T-cell (primary cell): ENCODE measurements around the gene GNB2. TPM values are rescaled to one million over a fixed set of nuclear protein-coding genes. Genes with fewer than 3 reads are reported as not detected.

ENCODE experiments used
- ATAC-seq, 4 experiments: fragments of 200-7000 bp in 3 of 4; fragments of 150-1000 bp in 1 of 4; cut with Tn5 transposase; replicated peaks in 1 of 4; 1 replicate in 3 of 4; 2 replicates in 1 of 4; pipeline ENCODE4 v1.10.0; 2021; ENCODE audit warnings: moderate library complexity in 3 of 4, mild to moderate bottlenecking in 2 of 4, moderate number of reproducible peaks in 1 of 4
- CTCF ChIA-PET, 2 donors: fragments of 300-600 bp; sonication (Branson Sonifier 250); formaldehyde crosslinking; loops; one replicate each; lab custom pipeline; 2022; ENCODE audit warnings: antibody characterized with exemption in 2 of 2; lab: Charles Lee
- POLR2A ChIA-PET, 2 donors: fragments of 300-600 bp; sonication (Branson Sonifier 250); formaldehyde crosslinking; loops; one replicate each; lab custom pipeline; 2022; ENCODE audit warnings: antibody characterized with exemption in 2 of 2; lab: Charles Lee
- DNase-seq, 35 experiments: peaks; one replicate each; pipeline versions ENCODE4 v3.0.0 to v3.0.0-alpha.2; 2013 to 2023
- H3K27ac ChIP-seq: one replicate; pipeline ENCODE4 v1.5.1; 2013; ENCODE audit warnings: low read length
- H3K27me3 ChIP-seq, 2 experiments: replicated peaks in 1 of 2; 1 replicate in 1 of 2; 2 replicates in 1 of 2; pipeline versions ENCODE4 v1.6.1 to v1.7.0; 2013; ENCODE audit warnings: low read length in 1 of 2, mixed read lengths in 1 of 2; ENCODE audit not compliant: control insufficient read depth in 2 of 2, insufficient read depth in 2 of 2; ENCODE audit errors: extremely low read depth in 1 of 2
- H3K36me3 ChIP-seq, 2 donors: 1 replicate in 1 of 2; 2 replicates in 1 of 2; pipeline versions ENCODE4 v1.6.1 to v1.7.0; 2013; ENCODE audit warnings: low read length in 1 of 2; ENCODE audit not compliant: control insufficient read depth in 2 of 2, insufficient read depth in 1 of 2; ENCODE audit errors: extremely low read depth in 1 of 2
- H3K4me1 ChIP-seq, 2 experiments: 1 replicate in 1 of 2; 2 replicates in 1 of 2; pipeline versions ENCODE4 v1.6.1 to v1.7.0; 2013; ENCODE audit warnings: low read length in 2 of 2, mixed read lengths in 1 of 2; ENCODE audit not compliant: insufficient read depth in 2 of 2, control insufficient read depth in 1 of 2; ENCODE audit errors: extremely low read depth in 1 of 2
- H3K4me3 ChIP-seq, 2 donors: 1 replicate in 1 of 2; 2 replicates in 1 of 2; pipeline versions ENCODE4 v1.5.1 to v1.7.0; 2013; ENCODE audit warnings: mild to moderate bottlenecking in 2 of 2, low read length in 1 of 2, moderate library complexity in 1 of 2; ENCODE audit not compliant: control insufficient read depth in 1 of 2; ENCODE audit errors: extremely low read depth in 1 of 2
- H3K9me3 ChIP-seq: 2 replicates; pipeline ENCODE4 v1.7.0; 2013
- H3K27ac Mint-ChIP-seq, 2 donors: one replicate each; pipeline ENCODE4 v1.8.0; 2020 to 2021; ENCODE audit warnings: mild to moderate bottlenecking in 2 of 2, mixed read lengths in 2 of 2
- H3K27me3 Mint-ChIP-seq, 2 donors: one replicate each; pipeline ENCODE4 v1.8.0; 2021 to 2022; ENCODE audit warnings: mixed read lengths in 2 of 2
- H3K36me3 Mint-ChIP-seq: one replicate; pipeline ENCODE4 v1.8.0; 2021; ENCODE audit warnings: mixed read lengths
- H3K4me1 Mint-ChIP-seq, 3 donors: one replicate each; pipeline ENCODE4 v1.8.0; 2020 to 2022; ENCODE audit warnings: mixed read lengths in 3 of 3, mild to moderate bottlenecking in 1 of 3
- H3K4me3 Mint-ChIP-seq, 3 donors: one replicate each; pipeline ENCODE4 v1.8.0; 2020 to 2022; ENCODE audit warnings: mild to moderate bottlenecking in 3 of 3, mixed read lengths in 3 of 3, moderate library complexity in 3 of 3
- H3K9me3 Mint-ChIP-seq, 3 donors: one replicate each; pipeline ENCODE4 v1.8.0; 2020 to 2022; ENCODE audit warnings: mixed read lengths in 3 of 3
- WGBS: methylation state at CpG from one replicate; pipeline ENCODE4 v1.1.5; 2013; ENCODE audit warnings: missing lambda C conversion rate; ENCODE audit not compliant: insufficient coverage; 5-methylcytosine and 5-hydroxymethylcytosine counted together
- total RNA-seq, 35 experiments: library from RNA in 6 of 35; stranded (reverse) in 6 of 35; fragments of 120-200 nt in 1 of 35; gene quantifications; one replicate each; pipeline versions ENCODE4 v1.2.1 to v1.2.4 and lab custom pipeline; 2013 to 2026

Gene GNB2
- total RNA-seq, 5 donors from 2014 or later (not counting 1 experiment from before 2014, with no cell fraction given): 101 to 175 (median 153) TPM

DNA sequence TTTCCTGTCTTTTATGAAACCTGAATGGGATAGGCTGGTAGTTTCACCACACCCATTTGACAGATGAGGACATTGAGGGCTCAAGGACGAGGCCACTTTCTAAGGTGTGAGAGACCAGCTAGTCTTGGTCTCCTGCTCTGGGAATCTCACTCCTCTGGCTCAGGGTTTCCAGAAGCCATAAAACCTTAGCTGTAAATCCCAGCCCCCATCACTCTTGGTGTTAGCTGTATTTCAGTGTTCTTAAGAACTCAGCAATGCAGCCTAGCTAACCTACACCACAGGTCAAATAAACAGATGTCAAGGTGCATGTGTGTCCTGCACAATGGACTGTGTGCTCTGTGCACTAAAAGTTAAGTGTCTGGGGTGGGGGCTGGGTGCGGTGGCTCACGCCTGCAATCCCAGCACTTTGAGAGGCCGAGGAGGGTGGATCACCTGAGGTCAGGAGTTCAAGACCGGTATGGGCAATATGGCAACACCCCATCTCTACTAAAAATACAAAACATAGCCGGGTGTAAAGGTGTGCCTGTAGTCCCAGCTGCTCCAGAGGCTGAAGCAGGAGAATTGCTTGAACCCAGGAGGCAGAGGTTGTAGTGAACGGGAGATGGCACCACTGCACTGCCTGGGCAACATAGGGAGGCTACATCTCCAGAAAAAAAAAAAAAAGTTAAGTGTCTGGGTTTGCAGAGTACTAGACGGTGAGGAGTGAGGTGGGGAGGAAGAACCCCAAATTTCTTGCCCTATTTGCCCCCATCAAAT is 46.2 kb downstream of the GNB2 start:
- H3K27me3 ChIP-seq: peaks cover 2 to 68% of the 10 kb centered on the region in 2 experiments
- no peaks in the 10 kb centered on the region for H3K9me3 ChIP-seq
- no peak overlapping the region for H3K4me3 ChIP-seq
- H3K4me3 Mint-ChIP-seq: no peak overlapping the region
- H3K4me1 ChIP-seq: peaks cover 0 to 4% of the 10 kb centered on the region in 2 experiments
- H3K36me3 Mint-ChIP-seq: peaks cover 4% of the 10 kb centered on the region
- peaks cover 41 to 43% of the 10 kb centered on the region in 2 donors for H3K27me3 Mint-ChIP-seq
- no peak for ATAC-seq
- CTCF ChIA-PET: interaction anchor here in 1 of 2 donors (0.7 kb wide), 1 partner anchor 381 kb away, joined by 3 read pairs; no protein-coding TSS in a partner anchor
- H3K36me3 ChIP-seq: no peaks in the 10 kb centered on the region
- POLR2A ChIA-PET: no interaction called here
- WGBS: no CpG with 5 or more reads among the region's 8 CpGs
- peaks cover 0 to 2% (median 2%) of the 10 kb centered on the region in 3 donors for H3K4me1 Mint-ChIP-seq
- DNase-seq: no peak
- H3K27ac ChIP-seq: no peak overlapping the region
- H3K27ac Mint-ChIP-seq: no peak overlapping the region
- H3K9me3 Mint-ChIP-seq: peaks cover 0 to 11% (median 8%) of the 10 kb centered on the region in 3 donors

DNA sequence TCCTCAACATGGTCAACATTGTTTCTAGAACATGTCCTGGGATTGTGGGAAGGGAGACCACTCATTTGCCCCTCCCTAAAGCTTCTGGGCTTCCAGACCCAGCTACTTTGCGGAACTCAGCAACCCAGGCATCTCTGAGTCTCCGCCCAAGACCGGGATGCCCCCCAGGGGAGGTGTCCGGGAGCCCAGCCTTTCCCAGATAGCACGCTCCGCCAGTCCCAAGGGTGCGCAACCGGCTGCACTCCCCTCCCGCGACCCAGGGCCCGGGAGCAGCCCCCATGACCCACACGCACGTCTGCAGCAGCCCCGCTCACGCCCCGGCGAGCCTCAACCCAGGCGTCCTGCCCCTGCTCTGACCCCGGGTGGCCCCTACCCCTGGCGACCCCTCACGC is 46.7 kb downstream of the GNB2 start, which contains the start of gene EPO:
TSS of gene EPO (plus strand) at position 190 of the 392 bp plus-strand sequence. CDS start 513 bp downstream, outside the sequence.
- Mint-ChIP-seq H3K4me3 (no peak within 1 kb of the TSS), H3K36me3 (peaks cover 4% of the 10 kb centered on the region), H3K27me3 (peaks cover 39 to 45% of the 10 kb centered on the region in 2 donors), H3K4me1 (peaks cover 5 to 6% (median 6%) of the 10 kb centered on the region in 3 donors), H3K9me3 (peaks cover 0 to 11% (median 8%) of the 10 kb centered on the region in 3 donors), H3K27ac (no peak within 1 kb of the TSS)
- Histone ChIP-seq H3K36me3 (no peaks in the 10 kb centered on the region), H3K27ac (no peak within 1 kb of the TSS), H3K4me1 (peaks cover 0 to 7% of the 10 kb centered on the region in 2 experiments), H3K9me3 (no peaks in the 10 kb centered on the region), H3K27me3 (peaks cover 2 to 68% of the 10 kb centered on the region in 2 experiments), H3K4me3 (no peak within 1 kb of the TSS)
- CTCF ChIA-PET: interaction anchor here in 1 of 2 donors (0.7 kb wide), 1 partner anchor 381 kb away, joined by 3 read pairs; no protein-coding TSS in a partner anchor
- ATAC-seq: no peak
- POLR2A ChIA-PET: no interaction called here
- no peak for DNase-seq
- 8% methylated on average over 21 of the region's 21 CpGs for WGBS

DNA sequence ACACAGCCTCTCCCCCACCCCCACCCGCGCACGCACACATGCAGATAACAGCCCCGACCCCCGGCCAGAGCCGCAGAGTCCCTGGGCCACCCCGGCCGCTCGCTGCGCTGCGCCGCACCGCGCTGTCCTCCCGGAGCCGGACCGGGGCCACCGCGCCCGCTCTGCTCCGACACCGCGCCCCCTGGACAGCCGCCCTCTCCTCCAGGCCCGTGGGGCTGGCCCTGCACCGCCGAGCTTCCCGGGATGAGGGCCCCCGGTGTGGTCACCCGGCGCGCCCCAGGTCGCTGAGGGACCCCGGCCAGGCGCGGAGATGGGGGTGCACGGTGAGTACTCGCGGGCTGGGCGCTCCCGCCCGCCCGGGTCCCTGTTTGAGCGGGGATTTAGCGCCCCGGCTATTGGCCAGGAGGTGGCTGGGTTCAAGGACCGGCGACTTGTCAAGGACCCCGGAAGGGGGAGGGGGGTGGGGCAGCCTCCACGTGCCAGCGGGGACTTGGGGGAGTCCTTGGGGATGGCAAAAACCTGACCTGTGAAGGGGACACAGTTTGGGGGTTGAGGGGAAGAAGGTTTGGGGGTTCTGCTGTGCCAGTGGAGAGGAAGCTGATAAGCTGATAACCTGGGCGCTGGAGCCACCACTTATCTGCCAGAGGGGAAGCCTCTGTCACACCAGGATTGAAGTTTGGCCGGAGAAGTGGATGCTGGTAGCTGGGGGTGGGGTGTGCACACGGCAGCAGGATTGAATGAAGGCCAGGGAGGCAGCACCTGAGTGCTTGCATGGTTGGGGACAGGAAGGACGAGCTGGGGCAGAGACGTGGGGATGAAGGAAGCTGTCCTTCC is 47.3 kb downstream of the GNB2 start:
- H3K4me1 Mint-ChIP-seq: peaks cover 6 to 7% (median 6%) of the 10 kb centered on the region in 3 donors
- H3K9me3 Mint-ChIP-seq: peaks cover 0 to 11% (median 8%) of the 10 kb centered on the region in 3 donors
- peaks cover 36 to 47% of the 10 kb centered on the region in 2 donors for H3K27me3 Mint-ChIP-seq
- 6% methylated on average over 46 of the region's 56 CpGs for WGBS
- Histone ChIP-seq H3K4me3 (no peak overlapping the region), H3K4me1 (peaks cover 0 to 7% of the 10 kb centered on the region in 2 experiments), H3K9me3 (no peaks in the 10 kb centered on the region), H3K27me3 (peaks cover 2 to 71% of the 10 kb centered on the region in 2 experiments), H3K36me3 (no peaks in the 10 kb centered on the region), H3K27ac (no peak overlapping the region)
- ChIA-PET POLR2A (interaction anchor here in 1 of 2 donors (0.7 kb wide), 1 partner anchor 355 kb away, joined by 10 read pairs; no protein-coding TSS in a partner anchor), CTCF (no interaction called here)
- peaks cover 4% of the 10 kb centered on the region for H3K36me3 Mint-ChIP-seq
- H3K27ac Mint-ChIP-seq: no peak overlapping the region
- no peak overlapping the region for H3K4me3 Mint-ChIP-seq
- ATAC-seq (no peak), DNase-seq (no peak)

DNA sequence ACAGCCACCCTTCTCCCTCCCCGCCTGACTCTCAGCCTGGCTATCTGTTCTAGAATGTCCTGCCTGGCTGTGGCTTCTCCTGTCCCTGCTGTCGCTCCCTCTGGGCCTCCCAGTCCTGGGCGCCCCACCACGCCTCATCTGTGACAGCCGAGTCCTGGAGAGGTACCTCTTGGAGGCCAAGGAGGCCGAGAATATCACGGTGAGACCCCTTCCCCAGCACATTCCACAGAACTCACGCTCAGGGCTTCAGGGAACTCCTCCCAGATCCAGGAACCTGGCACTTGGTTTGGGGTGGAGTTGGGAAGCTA is 47.9 kb downstream of the GNB2 start:
- no peak for DNase-seq
- H3K4me3 Mint-ChIP-seq: no peak overlapping the region
- peaks cover 0 to 73% of the 10 kb centered on the region in 2 experiments for H3K27me3 ChIP-seq
- peaks cover 36 to 47% of the 10 kb centered on the region in 2 donors for H3K27me3 Mint-ChIP-seq
- 71% methylated on average over 3 of the region's 8 CpGs for WGBS
- ATAC-seq: no peak
- no peak overlapping the region for H3K27ac ChIP-seq
- H3K9me3 Mint-ChIP-seq: peaks cover 0 to 11% (median 8%) of the 10 kb centered on the region in 3 donors
- no peak overlapping the region for H3K4me3 ChIP-seq
- POLR2A ChIA-PET: interaction anchor here in 1 of 2 donors (0.7 kb wide), 1 partner anchor 356 kb away, joined by 10 read pairs; no protein-coding TSS in a partner anchor
- H3K36me3 ChIP-seq: no peaks in the 10 kb centered on the region
- CTCF ChIA-PET: no interaction called here
- peaks cover 0 to 7% of the 10 kb centered on the region in 2 experiments for H3K4me1 ChIP-seq
- peaks cover 4% of the 10 kb centered on the region for H3K36me3 Mint-ChIP-seq
- no peak overlapping the region for H3K27ac Mint-ChIP-seq
- peaks cover 6 to 7% (median 6%) of the 10 kb centered on the region in 3 donors for H3K4me1 Mint-ChIP-seq
- no peaks in the 10 kb centered on the region for H3K9me3 ChIP-seq

DNA sequence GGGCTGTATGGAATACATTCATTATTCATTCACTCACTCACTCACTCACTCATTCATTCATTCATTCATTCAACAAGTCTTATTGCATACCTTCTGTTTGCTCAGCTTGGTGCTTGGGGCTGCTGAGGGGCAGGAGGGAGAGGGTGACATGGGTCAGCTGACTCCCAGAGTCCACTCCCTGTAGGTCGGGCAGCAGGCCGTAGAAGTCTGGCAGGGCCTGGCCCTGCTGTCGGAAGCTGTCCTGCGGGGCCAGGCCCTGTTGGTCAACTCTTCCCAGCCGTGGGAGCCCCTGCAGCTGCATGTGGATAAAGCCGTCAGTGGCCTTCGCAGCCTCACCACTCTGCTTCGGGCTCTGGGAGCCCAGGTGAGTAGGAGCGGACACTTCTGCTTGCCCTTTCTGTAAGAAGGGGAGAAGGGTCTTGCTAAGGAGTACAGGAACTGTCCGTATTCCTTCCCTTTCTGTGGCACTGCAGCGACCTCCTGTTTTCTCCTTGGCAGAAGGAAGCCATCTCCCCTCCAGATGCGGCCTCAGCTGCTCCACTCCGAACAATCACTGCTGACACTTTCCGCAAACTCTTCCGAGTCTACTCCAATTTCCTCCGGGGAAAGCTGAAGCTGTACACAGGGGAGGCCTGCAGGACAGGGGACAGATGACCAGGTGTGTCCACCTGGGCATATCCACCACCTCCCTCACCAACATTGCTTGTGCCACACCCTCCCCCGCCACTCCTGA is 49.1 kb downstream of the GNB2 start:
- Histone ChIP-seq H3K4me3 (no peak overlapping the region), H3K9me3 (no peaks in the 10 kb centered on the region), H3K4me1 (peaks cover 0 to 7% of the 10 kb centered on the region in 2 experiments), H3K36me3 (no peaks in the 10 kb centered on the region), H3K27me3 (peaks cover 0 to 75% of the 10 kb centered on the region in 2 experiments), H3K27ac (no peak overlapping the region)
- Mint-ChIP-seq H3K4me1 (peaks cover 6 to 7% (median 6%) of the 10 kb centered on the region in 3 donors), H3K9me3 (peaks cover 0 to 11% (median 8%) of the 10 kb centered on the region in 3 donors), H3K36me3 (peaks cover 4% of the 10 kb centered on the region), H3K27me3 (peaks cover 42 to 54% of the 10 kb centered on the region in 2 donors), H3K27ac (no peak overlapping the region), H3K4me3 (no peak overlapping the region)
- DNase-seq (no peak), ATAC-seq (no peak)
- POLR2A ChIA-PET: no interaction called here
- CTCF ChIA-PET: interaction anchor here in 1 of 2 donors (1.0 kb wide), 1 partner anchor 17 kb away, joined by 4 read pairs; the partner anchor contains the start of gene POP7
- WGBS: 80% methylated on average over 15 of the region's 17 CpGs
